Astrocyte of the cerebellum (primary cell): ENCODE data around the gene MAMLD1.

ENCODE experiments used
- DNase-seq: peaks from one replicate; pipeline ENCODE4 v3.0.0-alpha.2; 2011; ENCODE audit warnings: low read depth
- H3K4me3 ChIP-seq: 2 replicates; pipeline ENCODE4 v1.5.1; 2011; ENCODE audit warnings: mild to moderate bottlenecking, low read depth, low read length, moderate library complexity
- in situ Hi-C: cut with HindIII; loops from 2 replicates; pipeline ENCODE4 v1.10.0; 2017; ENCODE audit warnings: low sequenced_read_pairs
- TF ChIP-seq, protein P1 (sequence below): IDR thresholded peaks from 2 replicates; pipeline ENCODE4 v1.5.1; 2012; ENCODE audit warnings: low read length, low read depth, moderate library complexity, mild to moderate bottlenecking; ENCODE audit errors: missing control alignments

MAMLD1 gene

DNA sequence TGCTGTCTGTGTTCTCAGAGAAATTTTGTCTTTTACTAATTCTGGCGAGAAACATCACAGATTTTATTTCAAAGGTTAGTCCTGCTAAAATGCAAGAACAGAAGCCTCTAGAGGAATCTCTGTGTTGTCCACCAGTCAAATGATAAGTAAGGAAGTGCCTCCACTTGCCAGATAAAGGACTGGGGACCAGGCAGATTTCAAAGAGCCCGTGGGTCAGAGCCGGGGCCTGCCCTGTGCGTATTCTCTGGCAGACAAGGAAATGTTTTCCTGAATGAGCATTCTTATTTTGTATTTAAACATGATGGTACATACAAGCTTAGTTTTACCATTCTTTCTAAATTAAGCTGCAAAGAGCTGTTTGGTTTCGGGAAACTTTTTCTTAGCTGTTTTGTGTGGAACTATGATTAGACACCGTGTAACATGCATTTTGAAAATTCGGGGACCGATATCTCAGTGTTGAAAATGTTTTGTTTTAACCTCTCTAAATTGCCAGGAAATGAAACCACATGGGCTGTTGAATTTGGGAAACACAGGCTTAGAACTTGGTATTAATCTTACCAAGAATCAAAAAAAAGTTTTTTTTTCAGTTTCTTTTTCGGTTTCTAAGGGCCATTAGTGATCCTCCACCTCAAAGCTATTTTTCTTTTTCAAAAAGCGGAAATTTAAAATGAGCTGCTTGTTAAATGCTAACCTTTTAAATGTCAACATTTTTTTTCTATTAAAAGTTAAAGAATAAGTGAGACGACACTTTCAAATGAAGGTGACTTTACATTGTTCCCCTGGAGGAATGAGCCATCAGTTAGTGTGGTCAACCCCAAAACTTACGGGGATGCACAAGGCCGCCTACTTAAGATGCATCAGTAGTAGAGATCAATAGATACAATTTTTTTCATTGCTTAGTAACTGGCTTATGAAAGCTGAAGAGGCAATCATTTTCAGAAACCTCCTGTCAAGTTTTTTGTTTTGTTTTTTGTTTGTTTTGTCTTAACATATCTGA lies 115.7 kb downstream of the MAMLD1 start:
- no peak for DNase-seq
- H3K4me3 ChIP-seq = no peak overlapping the region
- in situ Hi-C loops = no loop called here
- TF ChIP-seq, protein P1, sequence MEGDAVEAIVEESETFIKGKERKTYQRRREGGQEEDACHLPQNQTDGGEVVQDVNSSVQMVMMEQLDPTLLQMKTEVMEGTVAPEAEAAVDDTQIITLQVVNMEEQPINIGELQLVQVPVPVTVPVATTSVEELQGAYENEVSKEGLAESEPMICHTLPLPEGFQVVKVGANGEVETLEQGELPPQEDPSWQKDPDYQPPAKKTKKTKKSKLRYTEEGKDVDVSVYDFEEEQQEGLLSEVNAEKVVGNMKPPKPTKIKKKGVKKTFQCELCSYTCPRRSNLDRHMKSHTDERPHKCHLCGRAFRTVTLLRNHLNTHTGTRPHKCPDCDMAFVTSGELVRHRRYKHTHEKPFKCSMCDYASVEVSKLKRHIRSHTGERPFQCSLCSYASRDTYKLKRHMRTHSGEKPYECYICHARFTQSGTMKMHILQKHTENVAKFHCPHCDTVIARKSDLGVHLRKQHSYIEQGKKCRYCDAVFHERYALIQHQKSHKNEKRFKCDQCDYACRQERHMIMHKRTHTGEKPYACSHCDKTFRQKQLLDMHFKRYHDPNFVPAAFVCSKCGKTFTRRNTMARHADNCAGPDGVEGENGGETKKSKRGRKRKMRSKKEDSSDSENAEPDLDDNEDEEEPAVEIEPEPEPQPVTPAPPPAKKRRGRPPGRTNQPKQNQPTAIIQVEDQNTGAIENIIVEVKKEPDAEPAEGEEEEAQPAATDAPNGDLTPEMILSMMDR = no peak

DNA sequence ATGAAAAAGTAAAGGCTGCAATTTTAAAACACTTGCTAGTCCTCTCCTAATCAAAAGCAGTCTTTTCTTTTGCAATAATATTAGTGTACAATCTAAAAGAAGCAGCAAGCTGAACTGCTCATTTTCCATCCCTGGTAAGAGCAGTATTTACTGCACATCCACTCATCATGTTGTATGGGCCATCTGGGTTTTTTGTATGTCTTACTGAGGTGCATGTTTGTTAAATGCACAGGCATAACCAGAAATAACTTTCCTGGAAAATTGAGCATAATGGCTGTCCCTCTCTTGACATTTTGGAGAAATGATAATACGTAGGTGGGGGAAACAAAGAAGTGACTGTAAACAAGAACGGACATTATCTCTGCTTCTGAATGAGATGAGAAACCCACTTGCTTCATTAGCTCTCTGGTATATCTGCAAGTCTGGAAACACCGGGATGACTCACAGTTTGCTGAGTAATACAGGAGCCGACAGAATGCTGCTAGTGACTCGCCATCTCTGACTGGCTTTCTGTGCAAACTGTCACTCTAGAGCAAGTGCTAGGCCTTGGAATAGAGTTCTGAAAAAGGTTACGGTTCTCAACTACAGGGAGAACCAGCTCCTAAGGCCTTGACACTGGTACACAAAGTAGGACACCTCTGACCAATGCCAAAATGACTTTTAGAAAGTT lies 119.6 kb downstream of the MAMLD1 start:
- in situ Hi-C loops = no loop called here
- TF ChIP-seq, protein P1 = no peak
- peak; percentile 22 for DNase-seq
- no peak overlapping the region for H3K4me3 ChIP-seq

DNA sequence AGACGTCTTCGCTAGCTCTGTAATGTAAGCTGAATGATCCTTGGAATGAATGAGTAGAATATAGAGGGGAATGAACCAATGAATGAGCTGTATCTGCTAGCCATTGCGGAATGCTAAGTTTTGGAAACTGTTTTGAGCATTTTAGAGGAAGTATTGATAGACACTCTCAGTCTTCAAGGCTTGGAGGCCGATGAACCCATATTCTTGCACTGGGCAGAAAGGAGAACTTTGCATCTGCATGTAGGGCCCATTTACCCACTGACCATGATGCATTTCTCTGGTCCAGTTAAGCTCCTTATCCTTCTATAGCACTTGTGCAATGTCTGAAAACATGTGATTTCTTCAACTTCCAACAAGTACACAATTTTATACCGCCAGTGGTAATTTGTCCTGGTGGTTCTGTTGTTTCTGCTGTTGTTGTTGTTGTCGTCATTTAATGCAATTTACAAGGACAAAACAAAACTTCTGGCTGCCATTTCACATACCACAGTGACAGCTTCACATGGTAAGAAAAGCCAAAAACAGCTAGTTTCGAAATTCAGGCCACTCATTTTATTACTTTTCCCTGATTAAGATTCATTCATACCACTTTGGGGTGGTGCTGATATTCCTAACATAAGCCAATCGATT lies 120.4 kb downstream of the MAMLD1 start:
- in situ Hi-C loops = no loop called here

DNA sequence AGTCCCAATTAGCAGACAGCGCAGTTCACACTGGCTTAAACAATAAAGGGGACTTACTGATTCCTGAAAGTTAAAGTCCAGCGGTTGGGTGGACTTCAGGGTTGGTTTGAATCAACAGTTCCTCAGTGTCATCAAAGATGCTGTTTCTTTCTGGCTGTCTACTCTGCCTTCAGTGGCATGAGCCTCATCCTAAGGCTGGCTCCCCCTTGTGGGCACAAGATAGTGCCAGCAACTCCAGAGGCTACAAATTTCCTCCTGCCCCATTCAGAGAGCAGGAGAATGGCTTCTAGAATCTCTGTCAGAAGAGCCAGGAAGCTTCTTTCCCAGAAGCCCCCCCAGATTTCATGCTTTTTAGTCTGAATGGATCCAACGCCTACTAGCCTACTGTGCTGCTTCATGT lies 122.9 kb downstream of the MAMLD1 start:
- TF ChIP-seq, protein P1 = peak; percentile 71
- peak; percentile 19 for DNase-seq
- in situ Hi-C loops = no loop called here
- H3K4me3 ChIP-seq = no peak overlapping the region

More for the DNA sequence above, 120.4 kb downstream of the MAMLD1 start:
- no peak for DNase-seq
- TF ChIP-seq, protein P1 = no peak
- H3K4me3 ChIP-seq = no peak overlapping the region

DNA sequence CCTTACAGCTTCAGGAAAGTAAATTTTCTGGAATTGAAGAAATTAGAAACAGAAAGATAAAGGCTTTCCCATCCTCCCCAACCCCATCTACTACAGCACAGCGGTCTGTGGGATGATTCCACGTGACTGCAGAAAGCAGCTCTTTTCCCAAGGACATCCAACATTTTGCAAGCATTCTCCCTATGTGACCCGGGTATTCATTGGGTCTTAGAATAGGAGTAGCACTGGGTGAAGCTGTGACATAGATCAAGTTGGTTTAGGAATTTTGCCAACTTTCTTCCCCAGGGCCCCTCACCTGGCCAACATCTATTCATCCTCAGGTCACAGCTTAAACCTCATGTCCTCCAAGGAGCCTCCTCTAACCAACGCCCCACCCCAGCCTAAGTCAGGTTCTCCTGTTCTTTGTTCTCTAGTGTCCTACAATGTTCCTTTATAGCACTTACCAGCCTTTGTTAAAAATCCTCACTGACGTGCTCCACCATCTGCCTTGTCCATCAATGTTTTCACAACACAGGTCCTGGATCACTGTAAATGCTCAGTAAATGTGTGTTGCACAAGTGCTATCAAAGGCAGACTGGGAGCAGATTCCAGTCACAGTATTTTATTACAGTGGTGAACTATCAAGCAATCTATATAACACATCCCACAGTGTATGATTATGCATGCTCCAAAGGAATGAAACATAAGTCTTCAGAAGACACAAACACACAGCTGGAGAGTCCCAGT lies 124.4 kb downstream of the MAMLD1 start:
- DNase-seq = no peak
- in situ Hi-C loops = no loop called here
- TF ChIP-seq, protein P1 = no peak
- no peak overlapping the region for H3K4me3 ChIP-seq
